ENCODE results near the gene HHIP. TPM values are rescaled to one million over a fixed set of nuclear protein-coding genes. Genes with fewer than 3 reads are reported as not detected.

The HHIP gene
- total and polyA plus RNA-seq, 9 donors: 0.43 to 4.2 (median 1.1) TPM

- H3K36me3 ChIP-seq: no peaks in the 10 kb centered on the region
- H3K27ac ChIP-seq: no peak overlapping the region
- intact Hi-C loops (cut with DNase I): no loop called here
- 94 to 98% (median 96%) methylated on average over 1 of the region's 1 CpG for WGBS, 3 donors
- DNase-seq: no peak
- no peaks in the 10 kb centered on the region for H3K4me1 ChIP-seq (ENCODE audit: insufficient read depth)
- no peak overlapping the region for H3K4me3 ChIP-seq
- H3K9me3 ChIP-seq: no peaks in the 10 kb centered on the region
- H3K27me3 ChIP-seq: no peaks in the 10 kb centered on the region
- TF ChIP-seq, protein P1, sequence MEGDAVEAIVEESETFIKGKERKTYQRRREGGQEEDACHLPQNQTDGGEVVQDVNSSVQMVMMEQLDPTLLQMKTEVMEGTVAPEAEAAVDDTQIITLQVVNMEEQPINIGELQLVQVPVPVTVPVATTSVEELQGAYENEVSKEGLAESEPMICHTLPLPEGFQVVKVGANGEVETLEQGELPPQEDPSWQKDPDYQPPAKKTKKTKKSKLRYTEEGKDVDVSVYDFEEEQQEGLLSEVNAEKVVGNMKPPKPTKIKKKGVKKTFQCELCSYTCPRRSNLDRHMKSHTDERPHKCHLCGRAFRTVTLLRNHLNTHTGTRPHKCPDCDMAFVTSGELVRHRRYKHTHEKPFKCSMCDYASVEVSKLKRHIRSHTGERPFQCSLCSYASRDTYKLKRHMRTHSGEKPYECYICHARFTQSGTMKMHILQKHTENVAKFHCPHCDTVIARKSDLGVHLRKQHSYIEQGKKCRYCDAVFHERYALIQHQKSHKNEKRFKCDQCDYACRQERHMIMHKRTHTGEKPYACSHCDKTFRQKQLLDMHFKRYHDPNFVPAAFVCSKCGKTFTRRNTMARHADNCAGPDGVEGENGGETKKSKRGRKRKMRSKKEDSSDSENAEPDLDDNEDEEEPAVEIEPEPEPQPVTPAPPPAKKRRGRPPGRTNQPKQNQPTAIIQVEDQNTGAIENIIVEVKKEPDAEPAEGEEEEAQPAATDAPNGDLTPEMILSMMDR (IDR thresholded peaks at IDR 0.05): no peak
- no peak for TF ChIP-seq EP300 (IDR thresholded peaks at IDR 0.05)
- no peak for TF ChIP-seq POLR2A (IDR thresholded peaks at IDR 0.05)
These were observed 3.7 kb downstream of the HHIP start for GRCh38 chr4:144649646-144650045.

- Histone ChIP-seq H3K9me3 (no peaks in the 10 kb centered on the region), H3K27ac (no peak overlapping the region), H3K27me3 (no peaks in the 10 kb centered on the region), H3K4me3 (no peak overlapping the region), H3K4me1 (ENCODE audit: insufficient read depth) (no peaks in the 10 kb centered on the region), H3K36me3 (no peaks in the 10 kb centered on the region)
- intact Hi-C loops (cut with DNase I): no loop called here
- WGBS, 3 donors: 84 to 93% (median 88%) methylated on average over 5 of the region's 5 CpGs
- no peak for DNase-seq
- TF ChIP-seq EP300 (IDR thresholded peaks at IDR 0.05): no peak
- TF ChIP-seq, protein P1 (IDR thresholded peaks at IDR 0.05): no peak
- no peak for TF ChIP-seq POLR2A (IDR thresholded peaks at IDR 0.05)
These were observed 4.5 kb downstream of the HHIP start for GRCh38 chr4:144650311-144651005.

DNA sequence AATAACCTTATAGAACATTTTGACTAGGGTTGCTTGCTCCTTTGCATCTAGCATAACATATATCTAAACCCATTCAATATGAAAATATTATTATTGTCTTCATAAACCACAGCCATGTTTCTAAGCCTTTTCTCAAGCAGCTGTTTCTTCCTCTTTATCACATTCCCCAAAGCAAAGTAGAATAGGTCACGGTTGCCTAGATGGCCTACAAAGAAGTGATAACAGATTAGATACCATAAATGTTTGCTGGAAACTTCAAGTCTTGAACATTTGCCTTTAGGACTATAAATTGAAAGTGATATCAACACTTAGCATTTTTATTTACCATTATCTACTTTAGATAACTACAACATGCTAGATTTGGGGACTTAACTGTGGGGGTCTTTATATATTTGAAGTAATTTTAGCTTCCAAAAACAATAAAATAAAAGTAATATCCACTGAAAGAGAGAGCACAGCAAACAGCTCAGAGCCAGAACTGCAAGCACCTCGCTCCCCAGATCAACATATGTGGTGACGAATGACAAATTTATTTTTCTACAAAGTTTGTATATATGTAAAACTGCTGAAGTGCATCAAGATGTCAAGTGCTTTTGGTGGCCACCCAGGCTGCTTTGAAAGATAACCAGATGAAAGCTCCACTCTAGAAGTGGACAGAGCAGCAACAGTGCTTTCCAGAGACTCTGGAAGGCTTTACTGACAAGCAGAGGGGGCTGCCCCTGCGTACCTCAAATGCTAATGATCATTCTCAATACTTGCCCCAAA, 8.0 kb downstream of the HHIP start:
- Histone ChIP-seq H3K4me3 (no peak overlapping the region), H3K4me1 (ENCODE audit: insufficient read depth) (peaks cover 3% of the 10 kb centered on the region), H3K9me3 (no peaks in the 10 kb centered on the region), H3K36me3 (no peaks in the 10 kb centered on the region), H3K27ac (no peak overlapping the region), H3K27me3 (no peaks in the 10 kb centered on the region)
- TF ChIP-seq, protein P1 (IDR thresholded peaks at IDR 0.05): no peak
- no peak for TF ChIP-seq POLR2A (IDR thresholded peaks at IDR 0.05)
- TF ChIP-seq EP300 (IDR thresholded peaks at IDR 0.05): no peak
- intact Hi-C loops (cut with DNase I): no loop called here
- DNase-seq: no peak
- WGBS, 3 donors: 93 to 95% (median 94%) methylated on average over 4 of the region's 4 CpGs

GRCh38 chr4:144655491-144655890, 9.5 kb downstream of the HHIP start:
- no peaks in the 10 kb centered on the region for H3K36me3 ChIP-seq
- DNase-seq: no peak
- H3K27me3 ChIP-seq: no peaks in the 10 kb centered on the region
- 96 to 99% (median 97%) methylated on average over 2 of the region's 2 CpGs for WGBS, 3 donors
- no peak overlapping the region for H3K27ac ChIP-seq
- peaks cover 3% of the 10 kb centered on the region for H3K4me1 ChIP-seq (ENCODE audit: insufficient read depth)
- intact Hi-C loops (cut with DNase I): no loop called here
- H3K4me3 ChIP-seq: no peak overlapping the region
- H3K9me3 ChIP-seq: no peaks in the 10 kb centered on the region
- TF ChIP-seq, protein P1 (IDR thresholded peaks at IDR 0.05): no peak
- TF ChIP-seq POLR2A (IDR thresholded peaks at IDR 0.05) (no peak), EP300 (IDR thresholded peaks at IDR 0.05) (no peak)
